ENCODE data around the gene FGGY.

- TF ChIP-seq CTCF (IDR thresholded peaks at IDR 0.05; ENCODE audit: insufficient read depth, low read length, poor library complexity, severe bottlenecking) (no peak), EZH2phosphoT487 (conservative IDR thresholded peaks at IDR 0.05; ENCODE audit: low read length) (no peak)
Observed at GRCh38 chr1:59771361-59771760, 474.5 kb downstream of the FGGY start.
